Tibial nerve (tissue), 3 donors: Measurements from ENCODE around the gene NFIA.

Experiments used
- POLR2A ChIP-seq, 2 donors: fragments of 450-650 bp; IDR thresholded peaks; one replicate each; pipeline ENCODE4 v1.6.1; 2017; ENCODE audit warnings: antibody characterized with exemption in 2 of 2, mild to moderate bottlenecking in 2 of 2, moderate library complexity in 2 of 2
- TF ChIP-seq, protein P1 (sequence below), 5 experiments: fragments of 200-600 bp in 3 of 5; fragments of 450-650 bp in 2 of 5; sonication (generic) in 3 of 5; IDR thresholded peaks; one replicate each; pipeline ENCODE4 v1.5.1; 2016 to 2019; ENCODE audit warnings: antibody characterized with exemption in 5 of 5, mild to moderate bottlenecking in 3 of 5, moderate library complexity in 2 of 5

GRCh38 chr1:61362351-61362750, 280.0 kb downstream of the NFIA start:
- TF ChIP-seq, protein P1, sequence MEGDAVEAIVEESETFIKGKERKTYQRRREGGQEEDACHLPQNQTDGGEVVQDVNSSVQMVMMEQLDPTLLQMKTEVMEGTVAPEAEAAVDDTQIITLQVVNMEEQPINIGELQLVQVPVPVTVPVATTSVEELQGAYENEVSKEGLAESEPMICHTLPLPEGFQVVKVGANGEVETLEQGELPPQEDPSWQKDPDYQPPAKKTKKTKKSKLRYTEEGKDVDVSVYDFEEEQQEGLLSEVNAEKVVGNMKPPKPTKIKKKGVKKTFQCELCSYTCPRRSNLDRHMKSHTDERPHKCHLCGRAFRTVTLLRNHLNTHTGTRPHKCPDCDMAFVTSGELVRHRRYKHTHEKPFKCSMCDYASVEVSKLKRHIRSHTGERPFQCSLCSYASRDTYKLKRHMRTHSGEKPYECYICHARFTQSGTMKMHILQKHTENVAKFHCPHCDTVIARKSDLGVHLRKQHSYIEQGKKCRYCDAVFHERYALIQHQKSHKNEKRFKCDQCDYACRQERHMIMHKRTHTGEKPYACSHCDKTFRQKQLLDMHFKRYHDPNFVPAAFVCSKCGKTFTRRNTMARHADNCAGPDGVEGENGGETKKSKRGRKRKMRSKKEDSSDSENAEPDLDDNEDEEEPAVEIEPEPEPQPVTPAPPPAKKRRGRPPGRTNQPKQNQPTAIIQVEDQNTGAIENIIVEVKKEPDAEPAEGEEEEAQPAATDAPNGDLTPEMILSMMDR (IDR thresholded peaks at IDR 0.05) = no peak
- TF ChIP-seq POLR2A (IDR thresholded peaks at IDR 0.05) = no peak
